ENCODE measurements around the gene YY2.
"Not testable (repeated sequence)": the region's sequence is repeated elsewhere in the genome, so short reads cannot be mapped to it uniquely, and the experiment has no call there.

The YY2 gene

GRCh38 chrX:21855937-21856415 is at the start of gene YY2:
YY2 (plus strand) TSS chrX:21855987; CDS start chrX:21856485, 498 bp downstream.
- no peak for DNase-seq (ENCODE audit: low read depth, low spot score)
- no peak within 1 kb of the TSS for H3K27ac ChIP-seq

GRCh38 chrX:21806691-21807090 is 49.1 kb upstream of the YY2 start:
- no peak overlapping the region for H3K27ac ChIP-seq
- DNase-seq (ENCODE audit: low read depth, low spot score): no peak

- no peak overlapping the region for H3K27ac ChIP-seq
- DNase-seq (ENCODE audit: low read depth, low spot score): no peak
Observed at GRCh38 chrX:21811832-21812231, 44.0 kb upstream of the YY2 start.

DNA sequence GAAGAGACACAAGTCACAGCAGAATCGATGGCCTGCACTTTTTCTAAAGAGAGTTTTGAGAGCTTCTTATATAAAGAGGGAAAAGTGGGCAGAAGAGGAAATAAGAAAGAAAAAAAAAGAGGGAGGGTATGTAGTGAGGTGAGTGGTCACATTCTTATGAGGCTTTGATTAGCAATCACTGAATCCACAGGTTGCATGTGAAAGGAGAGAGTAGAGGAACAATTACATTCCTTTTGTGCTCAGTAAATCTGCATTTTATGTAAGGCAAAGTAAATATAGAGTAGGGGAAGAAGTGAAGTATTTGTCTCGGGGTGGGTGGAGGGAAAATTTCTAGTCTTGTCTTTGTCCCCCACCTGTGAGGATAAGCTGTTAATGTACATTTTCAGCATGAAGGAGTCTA is 43.2 kb upstream of the YY2 start:
- no peak overlapping the region for H3K27ac ChIP-seq
- no peak for DNase-seq (ENCODE audit: low read depth, low spot score)

- no peak overlapping the region for H3K27ac ChIP-seq
- DNase-seq (ENCODE audit: low read depth, low spot score): no peak
Observed at GRCh38 chrX:21813612-21814368, 42.0 kb upstream of the YY2 start.

GRCh38 chrX:21816136-21816535 is 39.7 kb upstream of the YY2 start:
- H3K27ac ChIP-seq: no peak overlapping the region
- DNase-seq (ENCODE audit: low read depth, low spot score): no peak

- H3K27ac ChIP-seq; DNase-seq (ENCODE audit: low read depth, low spot score): not testable (repeated sequence)
Observed at GRCh38 chrX:21820170-21820569, 35.6 kb upstream of the YY2 start.

GRCh38 chrX:21821875-21822274 is 33.9 kb upstream of the YY2 start:
- DNase-seq (ENCODE audit: low read depth, low spot score): no peak
- no peak overlapping the region for H3K27ac ChIP-seq

- H3K27ac ChIP-seq: no peak overlapping the region
- no peak for DNase-seq (ENCODE audit: low read depth, low spot score)
Observed at GRCh38 chrX:21831496-21831895, 24.3 kb upstream of the YY2 start.

GRCh38 chrX:21837056-21837455 is 18.7 kb upstream of the YY2 start:
- DNase-seq (ENCODE audit: low read depth, low spot score): no peak
- H3K27ac ChIP-seq: no peak overlapping the region

- no peak for DNase-seq (ENCODE audit: low read depth, low spot score)
- peak overlapping the region; percentile 32 for H3K27ac ChIP-seq
Observed at GRCh38 chrX:21838937-21839333, 16.9 kb upstream of the YY2 start.

DNA sequence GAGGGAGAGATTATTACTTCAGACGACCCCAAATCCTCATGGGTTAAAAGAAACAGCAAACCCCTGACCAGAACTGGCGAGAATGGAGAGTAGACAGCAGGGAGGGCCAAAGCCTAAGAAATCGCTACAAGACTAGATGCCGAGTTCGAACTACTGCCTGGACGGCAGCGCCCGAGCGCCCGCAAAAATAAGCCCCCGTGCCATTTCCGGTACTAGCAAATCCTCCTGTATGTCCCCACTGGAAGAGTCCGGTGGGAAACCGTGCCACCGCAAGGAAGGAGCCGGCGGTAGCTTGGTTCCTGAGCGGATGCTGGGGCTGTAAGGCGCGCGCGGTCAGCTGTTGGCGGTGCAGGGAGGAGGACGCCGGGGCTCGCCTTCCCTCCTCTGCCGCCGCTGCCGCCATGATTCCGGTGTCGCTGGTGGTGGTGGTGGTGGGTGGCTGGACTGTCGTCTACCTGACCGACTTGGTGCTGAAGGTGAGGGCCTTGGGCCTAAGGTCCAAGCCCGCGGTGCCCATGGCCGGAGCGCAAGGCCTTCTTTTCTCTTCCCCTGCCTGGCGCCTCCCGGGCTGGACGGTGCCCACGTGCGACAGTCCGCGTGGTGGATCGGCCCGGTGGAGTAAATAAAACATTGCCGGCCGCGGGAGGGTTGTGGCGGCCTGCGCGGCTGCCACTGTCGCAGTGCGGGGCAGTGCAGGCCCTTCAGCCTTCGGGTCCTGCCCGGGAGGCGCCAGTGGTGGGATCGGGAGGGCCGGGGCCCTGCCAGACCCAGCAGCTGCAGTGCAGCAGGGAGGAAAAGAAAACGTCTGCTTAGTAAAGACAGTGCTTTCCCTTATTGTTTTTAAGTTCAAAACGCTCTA is 16.2 kb upstream of the YY2 start, which contains the start of gene MBTPS2:
TSS of gene MBTPS2 (plus strand) at position 284 of the 859 bp plus-strand sequence. CDS start at position 402, 118 bp downstream.
- peak within 1 kb of the TSS; percentile 32 for H3K27ac ChIP-seq
- DNase-seq (ENCODE audit: low read depth, low spot score): peak; percentile 64

GRCh38 chrX:21840193-21840545 is 15.6 kb upstream of the YY2 start:
- no peak overlapping the region for H3K27ac ChIP-seq
- no peak for DNase-seq (ENCODE audit: low read depth, low spot score)

- no peak for DNase-seq (ENCODE audit: low read depth, low spot score)
- no peak overlapping the region for H3K27ac ChIP-seq
Observed at GRCh38 chrX:21843179-21843578, 12.6 kb upstream of the YY2 start.

DNA sequence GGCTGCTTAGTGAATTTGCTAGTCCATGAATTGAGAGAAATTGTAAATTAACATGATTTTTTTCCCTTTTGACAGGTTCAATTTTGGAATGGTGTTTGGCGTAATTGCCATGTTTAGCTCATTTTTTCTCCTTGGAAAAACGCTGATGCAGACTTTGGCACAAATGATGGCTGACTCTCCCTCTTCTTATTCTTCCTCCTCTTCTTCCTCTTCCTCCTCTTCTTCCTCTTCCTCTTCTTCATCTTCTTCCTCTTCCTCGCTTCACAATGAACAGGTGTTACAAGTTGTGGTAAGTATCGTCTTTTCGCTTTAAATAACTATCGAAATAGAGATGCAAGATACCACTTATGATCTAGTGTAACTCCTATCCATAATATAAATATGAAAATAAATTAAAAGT is 10.7 kb upstream of the YY2 start:
- no peak for DNase-seq (ENCODE audit: low read depth, low spot score)
- H3K27ac ChIP-seq: no peak overlapping the region

DNA sequence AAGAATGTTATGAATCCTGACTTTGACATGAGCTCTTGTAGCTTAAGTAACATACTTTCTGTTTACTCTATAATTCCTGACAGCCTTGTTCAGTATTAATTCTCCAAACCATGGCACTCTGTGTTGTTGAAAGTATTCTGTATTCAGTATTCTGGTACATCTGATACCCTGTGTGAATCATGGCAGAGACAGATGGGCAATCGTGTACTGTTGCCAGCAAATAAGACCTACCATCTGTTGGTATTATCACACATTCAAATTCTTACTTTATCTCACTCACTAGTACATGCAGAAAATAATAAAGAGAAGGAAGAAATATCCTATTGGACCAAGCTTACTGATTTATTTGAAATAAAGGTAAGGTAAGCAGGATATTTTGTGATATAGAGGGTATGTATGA is 8.4 kb upstream of the YY2 start:
- DNase-seq (ENCODE audit: low read depth, low spot score): no peak
- H3K27ac ChIP-seq: no peak overlapping the region

GRCh38 chrX:21853578-21853977 is 2.2 kb upstream of the YY2 start:
- H3K27ac ChIP-seq: no peak overlapping the region
- no peak for DNase-seq (ENCODE audit: low read depth, low spot score)

DNA sequence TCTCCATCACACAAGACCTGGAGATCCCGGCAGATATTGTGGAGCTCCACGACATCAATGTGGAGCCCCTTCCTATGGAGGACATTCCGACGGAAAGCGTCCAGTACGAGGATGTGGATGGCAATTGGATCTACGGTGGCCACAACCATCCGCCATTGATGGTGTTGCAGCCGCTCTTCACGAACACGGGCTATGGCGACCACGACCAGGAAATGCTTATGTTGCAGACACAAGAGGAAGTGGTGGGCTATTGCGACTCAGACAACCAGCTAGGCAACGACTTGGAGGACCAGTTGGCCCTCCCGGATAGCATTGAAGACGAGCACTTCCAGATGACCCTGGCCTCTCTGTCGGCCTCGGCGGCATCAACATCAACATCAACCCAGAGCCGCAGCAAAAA is 717 bp downstream of the YY2 start:
- H3K27ac ChIP-seq: no peak overlapping the region
- no peak for DNase-seq (ENCODE audit: low read depth, low spot score)

DNA sequence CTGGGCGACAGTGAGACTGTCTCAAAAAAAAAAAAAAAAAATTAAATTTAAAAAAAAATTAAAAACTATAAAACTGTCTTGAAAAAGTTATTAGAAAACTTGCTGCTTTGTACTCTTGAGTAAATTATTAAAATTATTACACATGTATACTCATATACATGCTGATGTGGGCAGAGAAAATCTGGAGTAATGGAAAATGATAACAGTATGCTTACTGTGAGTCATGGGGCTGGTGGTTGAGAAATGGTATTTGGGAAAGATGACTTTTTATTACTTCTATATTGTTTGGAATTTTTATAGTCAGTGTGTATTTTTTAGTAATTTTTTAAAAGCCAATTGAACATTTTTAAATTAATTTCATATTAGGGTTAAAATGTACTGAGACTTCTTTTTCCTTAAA is 7.5 kb downstream of the YY2 start:
- DNase-seq (ENCODE audit: low read depth, low spot score): no peak

GRCh38 chrX:21865436-21865835 is 9.6 kb downstream of the YY2 start:
- no peak for DNase-seq (ENCODE audit: low read depth, low spot score)
- no peak overlapping the region for H3K27ac ChIP-seq

More for the DNA sequence above, 7.5 kb downstream of the YY2 start:
- H3K27ac ChIP-seq: no peak overlapping the region

GRCh38 chrX:21870494-21870893 is 14.7 kb downstream of the YY2 start:
- no peak for DNase-seq (ENCODE audit: low read depth, low spot score)
- no peak overlapping the region for H3K27ac ChIP-seq

Measured in epithelial cell of prostate (primary cell).